GM21381 (cell line): ENCODE results near the gene PRL.

Experiments
- ATAC-seq: cut with Tn5 transposase; IDR thresholded peaks from one replicate; pipeline ENCODE4 v1.9.1; 2021; ENCODE audit warnings: mild to moderate bottlenecking, moderate library complexity; ENCODE audit not compliant: unreplicated experiment

Gene PRL

DNA sequence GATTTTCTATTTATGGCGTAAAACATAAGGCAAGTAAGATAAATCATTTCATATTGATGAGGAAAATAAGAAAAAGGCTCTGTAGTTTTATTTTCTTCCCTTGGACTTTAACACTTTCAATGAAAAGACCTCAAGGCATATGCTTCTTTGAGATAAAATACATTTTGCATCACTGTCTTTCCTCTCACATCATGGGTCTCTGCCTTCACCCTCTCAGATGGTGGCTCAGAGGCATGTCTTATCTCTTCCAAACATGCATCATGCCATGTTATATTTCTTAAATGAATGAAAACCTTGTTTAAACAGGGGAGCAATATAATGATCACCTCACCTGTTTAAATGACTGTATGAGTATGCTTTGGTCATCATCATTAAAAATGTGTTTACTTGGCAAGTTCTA is 59.3 kb downstream of the PRL start:
- no peak for ATAC-seq
